GM21447 (cell line): ENCODE results near the gene SMAD1.

Experiments used
- ATAC-seq: cut with Tn5 transposase; IDR thresholded peaks from one replicate; pipeline ENCODE4 v1.9.1; 2021; ENCODE audit not compliant: unreplicated experiment

Gene SMAD1

GRCh38 chr4:145488310-145488709, 6.7 kb downstream of the SMAD1 start:
- no peak for ATAC-seq

- no peak for ATAC-seq
Measured at GRCh38 chr4:145489556-145489955, 7.9 kb downstream of the SMAD1 start.

- ATAC-seq, result no peak
Measured at GRCh38 chr4:145490361-145490760, 8.7 kb downstream of the SMAD1 start.

- ATAC-seq, result no peak
Measured at GRCh38 chr4:145490796-145491195, 9.1 kb downstream of the SMAD1 start.

GRCh38 chr4:145492376-145492775, 10.7 kb downstream of the SMAD1 start:
- ATAC-seq, result no peak

GRCh38 chr4:145493166-145493565, 11.5 kb downstream of the SMAD1 start:
- ATAC-seq, result no peak

GRCh38 chr4:145494666-145495270, 13.1 kb downstream of the SMAD1 start:
- ATAC-seq, result no peak

- ATAC-seq, result no peak
Measured at GRCh38 chr4:145496292-145496691, 14.6 kb downstream of the SMAD1 start.

- ATAC-seq, result no peak
Measured at GRCh38 chr4:145497199-145498149, 15.8 kb downstream of the SMAD1 start.

- peak; percentile 69 for ATAC-seq
Measured at GRCh38 chr4:145498430-145498829, 16.8 kb downstream of the SMAD1 start.

- ATAC-seq, result peak; percentile 63
Measured at GRCh38 chr4:145501051-145501660, 19.5 kb downstream of the SMAD1 start.

- ATAC-seq, result no peak
Measured at GRCh38 chr4:145502809-145503208, 21.2 kb downstream of the SMAD1 start.

GRCh38 chr4:145503486-145504072, 21.9 kb downstream of the SMAD1 start:
- ATAC-seq, result no peak

GRCh38 chr4:145505995-145506394, 24.3 kb downstream of the SMAD1 start:
- ATAC-seq, result no peak

GRCh38 chr4:145507636-145508035, 26.0 kb downstream of the SMAD1 start:
- no peak for ATAC-seq

- ATAC-seq, result no peak
Measured at GRCh38 chr4:145511913-145512522, 30.4 kb downstream of the SMAD1 start.

- no peak for ATAC-seq
Measured at GRCh38 chr4:145513020-145513621, 31.5 kb downstream of the SMAD1 start.

- no peak for ATAC-seq
Measured at GRCh38 chr4:145520172-145520571, 38.5 kb downstream of the SMAD1 start.

GRCh38 chr4:145521282-145521681, 39.6 kb downstream of the SMAD1 start:
- ATAC-seq, result no peak

GRCh38 chr4:145523117-145523516, 41.5 kb downstream of the SMAD1 start:
- no peak for ATAC-seq

- ATAC-seq, result no peak
Measured at GRCh38 chr4:145524552-145524951, 42.9 kb downstream of the SMAD1 start.
